ELF-1 (cell line): Measurements from ENCODE around the gene PTGDS.
A peak's percentile ranks its signal among the peaks of the same experiment; 100 is the strongest.

Source experiments
- DNase-seq: peaks from one replicate; pipeline ENCODE4 v3.0.0-alpha.2; 2016; ENCODE audit warnings: low read depth, low spot score

Gene PTGDS

DNA sequence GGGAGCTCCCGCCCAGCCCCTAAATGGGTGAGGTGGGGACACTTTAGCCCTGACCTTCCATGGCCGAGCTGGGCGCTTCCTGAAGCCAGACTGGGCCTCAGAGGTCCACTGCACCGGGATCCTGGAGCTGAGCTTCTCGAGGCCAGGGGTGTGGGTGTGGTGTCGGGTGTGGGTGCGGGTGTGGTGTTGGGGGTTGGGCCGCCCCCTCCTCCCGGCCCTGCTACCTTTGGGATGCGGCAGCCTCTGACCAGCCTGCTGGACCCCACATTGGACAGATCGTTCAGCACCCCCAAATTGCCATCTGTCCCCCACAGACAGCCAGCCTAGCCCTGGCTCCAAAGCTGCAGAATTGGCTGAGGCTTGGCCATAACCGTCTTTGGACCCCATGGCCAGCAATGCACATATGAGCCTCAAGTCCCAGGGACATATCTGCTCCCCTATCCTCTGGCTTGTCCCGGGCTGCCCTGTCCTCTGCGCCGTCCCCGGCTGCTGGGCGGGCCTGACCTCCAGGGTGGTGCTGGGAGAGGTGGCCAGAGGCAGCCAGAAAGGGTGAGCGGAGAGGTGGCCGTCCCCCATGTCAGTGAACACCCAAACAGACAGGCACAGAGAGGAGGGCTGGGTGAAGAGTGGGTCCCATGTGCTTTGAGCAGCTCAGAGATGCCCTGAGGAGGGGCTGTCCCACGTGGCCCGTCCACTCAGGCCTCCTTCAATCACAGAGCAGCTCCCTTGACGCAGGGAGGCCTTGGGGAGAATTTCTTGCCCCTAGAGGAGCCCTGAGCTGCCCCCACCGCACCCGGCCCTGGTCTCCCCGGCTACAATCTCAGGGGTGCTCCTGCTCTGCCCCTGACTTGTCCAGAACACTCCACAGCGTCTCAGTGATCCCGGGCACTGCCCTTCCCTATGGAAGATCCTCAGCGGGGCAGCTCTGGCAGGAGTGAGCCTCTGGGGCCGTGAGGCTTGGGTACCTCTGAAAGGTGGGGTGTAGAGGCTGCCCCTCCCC, 3.4 kb upstream of the PTGDS start:
- DNase-seq, result no peak

DNA sequence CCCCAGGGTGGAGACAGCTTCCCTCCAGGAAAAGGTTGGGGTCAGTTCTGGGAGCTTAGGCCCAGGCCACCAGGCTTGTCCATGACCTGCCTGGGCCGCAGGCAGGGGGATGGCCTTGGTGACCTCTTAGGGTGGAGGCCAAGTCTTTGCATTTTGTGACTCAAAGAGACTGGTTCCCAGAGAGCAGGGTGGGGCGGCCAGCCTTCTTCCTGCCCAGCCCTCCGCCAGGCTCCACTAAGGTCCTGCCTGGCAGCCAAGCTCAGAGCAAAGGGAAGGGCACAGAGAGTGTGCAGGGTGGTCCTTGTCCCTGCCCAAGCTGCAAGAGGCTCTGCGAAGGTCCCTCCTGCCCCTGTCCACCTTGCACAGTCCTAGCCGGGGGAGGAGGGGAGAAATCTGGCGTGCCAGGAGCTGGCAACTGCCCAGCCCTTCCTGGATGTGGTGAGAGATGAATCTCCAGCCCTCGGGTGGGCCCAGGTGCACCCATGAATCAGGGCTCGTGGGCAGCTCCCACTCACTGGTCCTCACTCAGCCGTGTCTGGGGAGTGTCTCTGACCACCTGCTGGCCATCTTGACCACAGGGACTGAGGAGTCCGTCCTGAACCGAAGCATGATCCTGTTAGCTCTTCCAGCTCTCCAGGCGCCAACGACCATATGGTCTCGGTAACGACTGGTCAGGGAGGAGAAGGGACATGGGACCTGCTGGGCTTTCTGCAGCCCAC, 2.3 kb upstream of the PTGDS start:
- DNase-seq, result no peak

DNA sequence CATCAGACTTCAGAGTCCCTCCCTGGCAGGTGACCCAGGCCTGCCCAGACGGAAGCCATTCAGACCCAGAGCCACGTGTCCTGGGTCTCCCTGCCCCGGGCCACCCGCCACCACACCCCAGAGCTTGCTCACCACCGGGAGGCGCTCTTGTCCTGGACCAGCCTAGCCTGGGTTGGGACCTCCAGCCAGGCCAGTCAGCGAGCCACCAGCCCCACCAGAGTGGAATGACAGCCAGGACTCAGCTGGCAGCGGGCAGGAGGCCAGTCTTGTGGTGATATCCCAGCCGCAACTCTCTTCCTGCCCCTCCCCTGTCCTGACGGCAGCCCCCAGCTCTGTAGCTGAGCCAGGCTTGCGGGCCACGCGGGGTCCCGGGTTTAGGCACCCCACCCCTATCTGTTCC, 1.7 kb upstream of the PTGDS start:
- peak; percentile 70 for DNase-seq

DNA sequence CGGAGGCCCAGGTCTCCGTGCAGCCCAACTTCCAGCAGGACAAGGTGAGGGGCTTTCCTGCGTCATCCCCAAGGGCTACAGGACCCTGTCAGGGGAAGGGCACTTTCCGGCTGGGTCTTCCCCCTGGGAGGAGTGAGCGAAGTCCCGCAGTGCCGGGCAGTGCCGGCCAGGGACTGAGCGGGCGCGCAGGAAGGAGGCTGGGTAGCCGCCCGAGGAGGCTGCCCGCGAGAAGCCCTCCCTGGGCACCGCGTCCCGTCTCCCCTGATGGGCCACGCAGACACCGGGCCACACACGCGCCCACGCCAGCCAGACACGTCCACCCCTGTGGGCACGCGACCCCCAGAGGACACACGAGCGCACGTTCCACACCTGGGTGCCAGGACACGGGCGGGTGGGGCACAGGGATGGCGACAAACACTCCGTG, 357 bp downstream of the PTGDS start:
- peak; percentile 27 for DNase-seq

DNA sequence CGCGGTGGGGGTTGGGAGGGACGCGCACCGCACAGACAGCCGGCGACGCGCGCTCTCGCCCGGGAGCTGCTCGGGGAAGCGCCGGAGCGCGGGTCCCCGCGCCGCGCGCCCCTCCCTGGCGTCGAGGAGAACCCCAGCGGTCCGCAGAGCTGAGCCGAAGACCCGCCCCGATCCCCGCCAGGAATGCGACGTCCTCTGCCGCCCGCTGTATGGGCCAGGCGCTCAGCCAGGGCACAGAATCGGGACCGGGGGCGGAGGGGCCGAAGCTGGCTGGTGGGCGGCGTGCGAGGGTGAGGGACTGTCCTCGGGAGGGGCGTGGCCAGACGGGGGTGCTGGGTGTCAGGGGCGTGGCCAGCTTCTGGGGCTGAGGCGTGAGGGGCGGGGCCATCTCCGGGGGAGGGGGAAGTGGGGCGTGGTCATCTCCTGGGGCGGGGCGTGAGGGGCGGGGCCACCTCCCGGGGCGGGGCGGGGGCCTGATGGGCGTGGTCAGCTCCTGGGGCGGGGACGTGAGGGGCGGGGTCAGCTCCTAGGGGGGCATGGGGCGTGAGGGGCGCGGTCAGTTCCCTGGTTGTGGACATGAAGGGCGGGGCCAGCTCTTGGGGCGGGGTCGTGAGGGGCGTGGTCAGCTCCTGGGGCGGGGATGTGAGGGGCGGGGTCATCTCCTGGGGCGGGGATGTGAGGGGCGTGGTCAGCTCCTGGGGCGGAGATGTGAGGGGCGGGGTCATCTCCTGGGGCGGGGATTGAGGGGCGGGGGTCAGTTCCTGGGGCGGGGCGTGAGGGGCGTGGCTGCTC, 965 bp downstream of the PTGDS start:
- DNase-seq, result peak; percentile 75

DNA sequence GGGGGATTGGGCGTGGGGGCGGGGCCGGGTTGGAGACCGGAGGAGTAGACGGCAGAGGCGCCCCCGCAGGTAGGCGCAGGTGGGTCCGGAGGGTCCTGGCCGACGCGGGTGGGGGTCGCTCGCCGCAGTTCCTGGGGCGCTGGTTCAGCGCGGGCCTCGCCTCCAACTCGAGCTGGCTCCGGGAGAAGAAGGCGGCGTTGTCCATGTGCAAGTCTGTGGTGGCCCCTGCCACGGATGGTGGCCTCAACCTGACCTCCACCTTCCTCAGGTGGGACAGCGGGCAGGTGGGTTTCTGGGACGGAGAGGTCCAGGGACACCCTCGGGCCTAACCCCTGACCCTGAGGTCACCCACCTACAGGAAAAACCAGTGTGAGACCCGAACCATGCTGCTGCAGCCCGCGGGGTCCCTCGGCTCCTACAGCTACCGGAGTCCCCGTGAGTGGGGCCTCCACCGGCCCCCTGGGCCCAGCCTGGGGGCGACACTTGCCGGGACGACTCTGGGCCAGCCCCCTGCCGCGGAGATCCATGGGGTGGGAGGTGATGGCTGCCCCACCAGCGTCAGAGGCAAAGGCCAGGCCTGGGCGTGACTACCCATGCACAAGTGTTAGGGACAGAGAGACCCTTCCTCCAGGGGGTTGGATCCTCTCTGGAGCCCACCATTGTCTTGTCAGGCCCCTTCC, 1.7 kb downstream of the PTGDS start:
- DNase-seq, result peak; percentile 36

DNA sequence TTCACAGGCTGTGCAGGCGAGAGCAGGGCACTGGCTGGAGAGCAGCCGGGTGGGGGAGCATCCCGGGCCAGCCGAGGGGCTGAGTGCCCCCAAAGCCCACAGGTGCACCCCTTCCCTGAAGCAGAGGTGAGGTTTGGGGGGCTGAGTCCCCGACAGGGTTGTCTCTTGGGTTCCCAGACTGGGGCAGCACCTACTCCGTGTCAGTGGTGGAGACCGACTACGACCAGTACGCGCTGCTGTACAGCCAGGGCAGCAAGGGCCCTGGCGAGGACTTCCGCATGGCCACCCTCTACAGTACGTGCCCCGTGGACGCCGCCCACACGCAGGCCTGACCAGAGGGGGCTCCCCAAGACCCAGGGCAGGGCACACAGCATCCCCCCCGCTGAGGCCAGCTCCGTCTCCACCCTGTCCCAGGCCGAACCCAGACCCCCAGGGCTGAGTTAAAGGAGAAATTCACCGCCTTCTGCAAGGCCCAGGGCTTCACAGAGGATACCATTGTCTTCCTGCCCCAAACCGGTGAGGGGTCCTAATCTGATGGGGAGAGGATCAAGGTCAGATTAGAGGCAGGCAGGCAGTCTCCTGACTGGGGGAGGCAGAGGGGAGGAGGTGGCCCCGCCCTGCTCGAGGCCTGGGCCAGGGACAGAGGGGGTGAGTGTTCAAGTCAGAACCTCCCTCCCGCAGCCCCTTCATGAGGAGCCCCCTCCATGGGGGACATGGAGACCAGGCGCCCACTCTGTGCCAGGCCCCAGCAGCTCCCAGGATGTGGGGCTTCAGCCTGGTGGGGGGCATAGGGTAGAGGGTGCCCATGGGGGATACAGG, 2.7 kb downstream of the PTGDS start:
- DNase-seq, result no peak

DNA sequence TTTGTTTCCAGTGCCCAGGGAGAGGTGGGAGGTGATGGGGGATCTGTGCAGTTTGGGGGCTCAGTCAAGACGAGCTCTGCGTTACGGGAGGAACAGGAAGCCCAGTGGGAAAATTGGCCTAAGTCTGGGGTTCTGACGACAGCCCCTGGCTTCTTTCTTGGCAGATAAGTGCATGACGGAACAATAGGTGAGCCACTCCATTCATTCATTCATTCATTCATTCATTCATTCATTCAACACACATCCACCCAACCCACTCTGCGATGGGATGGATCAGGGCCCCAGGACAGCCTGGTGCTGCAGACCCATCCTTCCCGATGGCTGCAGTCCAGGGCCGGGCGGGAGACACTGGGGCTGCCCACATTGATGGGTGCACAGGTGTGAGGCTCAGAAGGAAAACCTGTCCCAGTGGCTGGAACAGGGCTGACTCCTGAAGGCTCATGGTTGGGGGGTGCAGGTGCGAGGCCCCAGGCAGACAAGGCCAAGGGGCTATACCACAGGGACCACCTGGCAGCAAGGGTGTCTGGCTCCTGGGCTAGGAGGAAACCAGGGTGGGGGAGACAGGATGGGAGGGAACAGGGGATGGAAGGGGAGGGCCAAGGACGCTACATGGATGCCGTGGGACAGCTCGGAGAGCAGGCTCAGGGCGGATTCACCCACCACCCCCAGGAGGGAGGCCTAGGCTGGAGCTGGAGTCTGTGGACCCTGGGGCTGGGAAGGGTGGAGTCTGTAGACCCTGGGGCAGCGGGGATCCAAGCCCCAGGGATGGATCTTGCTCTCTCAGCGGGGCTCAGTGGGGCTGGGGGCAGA, 3.6 kb downstream of the PTGDS start:
- DNase-seq, result no peak

DNA sequence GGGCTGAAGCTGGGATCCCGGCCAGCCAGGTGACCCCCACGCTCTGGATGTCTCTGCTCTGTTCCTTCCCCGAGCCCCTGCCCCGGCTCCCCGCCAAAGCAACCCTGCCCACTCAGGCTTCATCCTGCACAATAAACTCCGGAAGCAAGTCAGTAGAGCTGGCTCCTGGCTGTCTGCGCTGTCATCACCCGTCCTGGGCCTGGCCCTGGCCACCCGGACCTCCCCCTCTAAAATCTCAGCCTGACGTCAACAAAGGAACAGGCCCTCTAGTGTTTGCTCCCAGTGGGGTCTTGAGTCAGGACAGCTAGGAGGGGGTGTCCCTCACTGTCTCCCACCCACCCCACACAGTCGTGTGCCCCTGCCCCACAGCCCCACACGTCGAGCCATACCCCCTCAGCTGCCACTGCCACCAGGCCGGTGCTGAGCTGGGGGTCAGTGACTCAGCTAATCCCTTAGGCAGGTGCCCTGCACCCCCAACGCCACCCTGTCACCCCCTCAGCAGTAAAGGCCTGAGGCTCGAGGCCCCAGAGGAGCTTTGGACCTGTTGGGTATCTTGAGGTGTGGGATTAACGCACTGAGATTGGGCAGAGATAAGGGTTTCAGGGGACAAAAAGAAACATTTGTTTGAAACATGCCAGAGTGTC, 4.4 kb downstream of the PTGDS start:
- DNase-seq, result no peak

DNA sequence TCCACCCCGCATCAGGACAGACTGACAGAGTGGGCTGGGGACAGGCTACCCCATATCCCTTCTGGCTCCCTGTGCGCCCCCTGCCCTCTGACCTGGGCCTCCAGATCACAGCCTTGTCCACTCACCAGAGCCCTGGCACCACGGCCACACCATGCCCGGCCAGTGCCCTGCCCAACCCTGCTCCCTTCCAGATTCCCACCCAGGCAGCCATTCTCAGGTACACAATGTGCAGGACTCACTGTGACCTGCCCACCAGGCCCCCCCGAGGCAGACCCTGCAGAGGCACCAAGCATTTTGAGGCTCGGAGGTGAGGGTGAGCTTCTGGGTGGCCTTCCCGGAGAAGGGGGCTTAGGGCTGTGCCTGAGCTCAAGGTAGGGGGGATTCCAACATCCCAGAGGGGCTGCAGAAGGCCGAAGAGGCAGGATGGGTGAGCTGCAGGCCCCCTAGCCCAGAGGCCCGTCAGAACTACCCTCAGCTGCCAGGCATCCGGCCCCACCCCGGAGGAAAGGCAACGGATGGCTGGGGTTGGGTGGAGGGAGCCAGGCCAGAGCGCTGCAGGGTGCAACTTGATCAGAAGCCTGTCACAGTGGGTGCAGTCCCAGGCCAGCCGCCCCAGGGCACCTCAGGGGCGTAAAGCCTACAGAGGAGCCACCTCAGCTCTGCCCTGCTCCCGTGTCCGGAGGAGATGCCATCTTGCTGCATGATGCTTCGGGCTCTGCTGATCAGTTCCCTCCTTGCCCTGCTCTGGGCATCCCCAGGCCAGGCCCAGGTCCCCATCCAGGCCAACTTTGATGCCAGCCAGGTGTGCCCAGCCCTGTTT, 5.1 kb downstream of the PTGDS start, which contains the start of gene LCNL1:
LCNL1 (plus strand) TSS at position 762 of the 820 bp plus-strand sequence. CDS start 594 bp downstream, outside the sequence.
- DNase-seq, result no peak

DNA sequence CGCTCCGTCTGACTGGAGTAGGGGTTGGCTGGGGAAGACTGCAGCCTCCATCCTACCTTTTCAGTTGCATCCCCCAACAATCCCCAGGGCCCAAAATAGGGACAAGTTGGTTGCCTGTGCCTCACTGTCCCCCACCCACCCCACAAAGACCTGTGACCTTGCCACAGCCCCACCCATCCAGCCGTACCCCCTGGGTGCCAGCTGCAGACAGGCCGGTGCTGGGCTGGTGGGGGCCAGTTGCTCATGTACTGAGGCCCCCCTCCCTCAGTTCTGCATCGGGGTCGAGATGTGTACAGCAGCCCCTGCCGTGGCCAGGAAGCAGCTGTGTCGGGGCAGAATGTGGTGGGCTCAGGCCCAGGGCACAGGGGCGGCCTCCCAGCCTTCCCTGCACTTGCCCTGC, 5.9 kb downstream of the PTGDS start:
- DNase-seq, result no peak

DNA sequence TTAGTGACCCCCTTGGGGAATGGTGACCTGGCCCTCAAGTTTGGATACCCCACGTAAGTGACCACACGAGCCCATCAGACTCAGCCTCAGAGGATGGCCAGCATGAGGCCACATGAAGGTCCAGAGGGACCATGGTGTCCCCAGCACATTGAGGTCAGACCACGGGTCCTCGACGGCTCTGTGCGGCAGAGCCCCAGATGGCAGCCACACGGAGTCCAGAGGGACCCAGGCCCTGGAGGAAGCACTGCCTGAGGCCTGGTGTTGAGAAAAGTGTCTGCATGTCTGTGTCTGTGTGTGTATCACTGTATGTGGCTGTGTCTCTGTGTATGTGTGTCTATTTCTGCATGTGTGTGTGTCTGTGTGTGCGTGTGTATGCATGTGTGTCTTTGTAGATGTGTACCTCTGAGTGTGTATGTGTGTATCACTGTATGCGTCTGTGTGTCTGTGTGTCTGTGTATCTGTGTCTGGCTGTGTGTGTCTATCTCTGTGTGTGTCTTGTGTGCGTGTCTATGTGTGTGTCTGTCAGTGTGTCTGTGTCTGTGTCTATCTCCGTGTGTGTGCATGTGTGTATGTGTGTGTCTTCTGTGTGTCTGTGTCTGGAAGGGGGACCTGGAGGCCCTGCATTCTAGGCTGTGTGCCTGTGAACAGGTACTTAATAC, 6.5 kb downstream of the PTGDS start:
- DNase-seq, result no peak

DNA sequence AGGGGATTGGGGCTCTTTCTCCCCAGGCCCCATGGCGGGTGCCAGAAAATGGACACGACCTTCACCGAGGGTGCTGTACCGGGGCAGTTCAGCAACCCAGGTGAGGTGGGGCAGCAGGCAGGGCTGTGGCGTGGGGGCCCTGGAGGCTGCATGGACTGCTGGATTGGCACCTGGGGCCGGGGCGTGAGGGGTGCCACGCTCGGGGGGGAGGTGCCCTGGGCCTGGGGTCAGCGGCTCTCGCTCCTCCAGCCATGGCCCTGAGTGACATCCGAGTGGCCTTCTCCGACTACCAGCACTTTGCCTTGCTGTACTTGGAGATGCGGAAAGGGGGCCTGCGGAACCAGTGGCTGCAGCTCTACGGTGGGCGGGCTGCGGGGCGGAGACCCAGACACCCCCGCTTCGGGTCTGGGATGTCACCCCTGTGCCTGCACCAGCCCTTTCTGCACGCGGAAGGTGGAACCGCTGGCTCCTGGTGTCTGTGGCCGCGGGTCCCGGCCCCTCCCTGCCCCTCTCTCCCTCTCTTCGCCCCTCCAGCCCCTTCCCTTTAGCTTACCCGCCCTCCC, 7.2 kb downstream of the PTGDS start:
- no peak for DNase-seq

DNA sequence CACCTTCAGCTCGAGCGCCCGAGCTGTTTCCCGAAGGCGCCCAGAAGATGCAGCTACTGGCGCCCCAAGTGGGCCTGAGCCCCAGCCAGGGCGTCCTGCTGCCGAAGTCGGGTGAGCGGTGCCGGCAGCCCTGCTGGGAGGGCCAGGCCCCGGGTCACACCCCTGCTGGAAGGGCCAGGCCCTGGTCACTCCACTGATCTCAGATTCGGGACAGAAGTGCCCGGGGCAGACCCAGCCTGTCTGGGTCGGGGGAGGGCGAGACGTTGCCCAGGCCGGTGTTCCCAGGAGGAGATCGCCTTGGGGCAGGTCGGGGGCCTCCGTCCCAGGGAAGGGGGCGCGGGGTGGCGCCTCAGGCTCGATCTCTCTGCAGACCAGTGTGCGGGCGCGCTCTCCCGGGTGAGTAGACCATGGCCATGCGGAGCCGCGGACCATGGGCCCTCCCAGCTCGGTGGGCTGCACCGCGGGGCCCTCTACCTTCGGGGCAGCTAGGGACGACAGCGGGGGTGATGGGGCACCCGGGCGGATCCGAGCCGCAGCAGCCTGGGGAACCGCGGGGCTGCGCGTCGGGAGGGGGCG, 7.8 kb downstream of the PTGDS start:
- DNase-seq, result peak; percentile 56

DNA sequence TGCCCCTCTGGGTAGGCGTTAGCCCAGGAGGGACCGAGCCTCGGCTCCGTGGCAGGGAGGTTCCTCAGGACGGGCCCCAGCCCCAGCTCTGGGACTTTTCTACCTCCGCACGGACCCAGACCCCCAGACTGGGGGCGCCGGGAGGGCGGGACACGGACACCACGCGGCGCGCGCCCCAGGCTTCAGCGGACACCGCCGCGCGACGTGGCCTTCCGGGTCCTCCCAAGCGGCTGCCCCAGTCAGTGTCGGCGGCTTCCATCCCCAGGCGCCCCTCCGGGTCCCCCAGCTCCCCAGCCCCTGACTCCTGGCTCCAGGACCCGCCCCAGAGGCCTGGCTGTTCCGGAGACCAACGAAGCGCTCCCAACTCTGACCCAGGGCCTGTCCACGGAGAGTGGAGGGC, 8.5 kb downstream of the PTGDS start:
- DNase-seq, result no peak

DNA sequence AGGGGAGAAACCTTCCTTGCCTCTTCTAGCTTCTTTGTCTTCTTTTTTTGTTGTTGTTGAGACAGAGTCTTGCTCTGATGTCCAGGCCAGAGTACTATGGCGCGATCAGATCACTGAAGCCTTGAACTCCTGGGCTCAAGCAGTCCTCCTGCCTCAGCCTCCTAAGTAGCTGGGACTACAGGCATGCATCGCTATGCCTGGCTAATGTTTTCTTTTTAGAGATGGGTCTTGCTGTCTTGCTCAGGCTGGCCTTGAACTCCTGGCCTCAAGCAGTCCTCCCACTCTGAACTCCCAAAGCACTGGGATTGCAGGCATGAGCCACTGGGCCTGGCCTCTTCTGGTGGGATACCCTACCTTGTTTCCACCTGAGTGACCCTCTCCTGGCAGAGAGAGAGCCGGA, 11.6 kb downstream of the PTGDS start:
- no peak for DNase-seq
